K562 (cell line): Measurements from ENCODE around the gene CD22. TPM values are rescaled to one million over a fixed set of nuclear protein-coding genes. Genes with fewer than 3 reads are reported as not detected.

ENCODE experiments used
- ATAC-seq: fragments of 200-7000 bp; cut with Tn5 transposase; 3 replicates; pipeline ENCODE4 v1.9.1; 2020; ENCODE audit warnings: moderate library complexity
- BruUV-seq: library from RNA; stranded (reverse); fragments of 400-500 nt; replicated peaks from 2 replicates; lab custom pipeline; 2021; lab: Mats Ljungman, UMichigan
- CTCF ChIA-PET: fragments of 300-600 bp; formaldehyde crosslinking; extraction: SDS; loops from one replicate; lab custom pipeline; 2021; ENCODE audit warnings: low intra/inter-chr PET ratio; lab: Yijun Ruan, JAX
- POLR2A ChIA-PET: fragments of 300-600, 350-650 bp; sonication (Branson Sonifier 250); formaldehyde crosslinking; extraction: SDS; loops from one replicate; lab custom pipeline; 2021; ENCODE audit warnings: antibody characterized with exemption, inconsistent platforms; lab: Yijun Ruan, JAX
- DNase-seq, 4 experiments: peaks; one replicate each; pipeline versions ENCODE4 v3.0.0 to v3.0.0-alpha.2; 2011 to 2018; ENCODE audit warnings: low spot score in 3 of 4, mixed read lengths in 3 of 4; ENCODE audit errors: extremely low read depth in 1 of 4
- FAIRE-seq: peaks from 2 replicates; lab custom pipeline; 2011; peaks lifted over from hg19 to GRCh38; lab: Jason Lieb, UNC
- H2AFZ ChIP-seq: 2 replicates; pipeline ENCODE4 v1.6.0; 2011; ENCODE audit warnings: low read depth, low read length, control low read depth, inconsistent platforms
- H3K27ac ChIP-seq: fragments of 200-600 bp; 3 replicates; pipeline ENCODE4 v1.8.0; 2011; ENCODE audit warnings: low read depth, mild to moderate bottlenecking, control low read depth, inconsistent platforms, low read length, moderate library complexity, mixed read lengths; ENCODE audit errors: extremely low read depth
- H3K27me3 ChIP-seq, 2 experiments: fragments of 300-600 bp in 1 of 2; 2 replicates in 1 of 2; 3 replicates in 1 of 2; pipeline versions ENCODE4 v1.6.0 to v1.8.0; 2011; ENCODE audit warnings: inconsistent platforms in 2 of 2, low read length in 2 of 2, mild to moderate bottlenecking in 1 of 2, mixed read lengths in 1 of 2, moderate library complexity in 1 of 2; ENCODE audit not compliant: control insufficient read depth in 2 of 2, insufficient read depth in 2 of 2
- H3K36me3 ChIP-seq: fragments of 300-600 bp; 3 replicates; pipeline ENCODE4 v1.8.0; 2011; ENCODE audit warnings: mild to moderate bottlenecking, low read length, inconsistent platforms; ENCODE audit not compliant: control insufficient read depth, insufficient read depth
- H3K4me1 ChIP-seq, 2 experiments: fragments of 200-600 bp in 1 of 2; replicated peaks in 1 of 2; 2 replicates in 1 of 2; 3 replicates in 1 of 2; pipeline versions ENCODE4 v1.5.1 to v1.8.0; 2011; ENCODE audit warnings: inconsistent platforms in 2 of 2, low read length in 2 of 2, mild to moderate bottlenecking in 1 of 2, mixed read lengths in 1 of 2, moderate library complexity in 1 of 2; ENCODE audit not compliant: control insufficient read depth in 2 of 2, insufficient read depth in 2 of 2
- H3K4me2 ChIP-seq: 2 replicates; pipeline ENCODE4 v1.6.1; 2011; ENCODE audit warnings: low read length, control low read depth, inconsistent platforms, mixed read lengths; ENCODE audit not compliant: insufficient read depth
- H3K4me3 ChIP-seq: fragments of 200-600 bp; sonication (generic), shearing (Covaris generic); 2 replicates; pipeline ENCODE4 v1.5.1; 2016; ENCODE audit warnings: control low read depth, inconsistent platforms
- H3K79me2 ChIP-seq: fragments of 200-600 bp; 3 replicates; pipeline ENCODE4 v1.8.0; 2011; ENCODE audit warnings: low read length, inconsistent platforms; ENCODE audit not compliant: control insufficient read depth, insufficient read depth
- H3K9ac ChIP-seq, 2 experiments: 2 replicates each; pipeline versions ENCODE4 v1.6.0 to v1.6.1; 2011; ENCODE audit warnings: low read depth in 2 of 2, low read length in 2 of 2, control low read depth in 1 of 2, inconsistent platforms in 1 of 2, mild to moderate bottlenecking in 1 of 2, mixed read lengths in 1 of 2; ENCODE audit not compliant: insufficient read depth in 1 of 2
- H3K9me1 ChIP-seq: one replicate; pipeline ENCODE4 v1.6.0; 2011; ENCODE audit warnings: inconsistent platforms, mild to moderate bottlenecking, low read length, moderate library complexity; ENCODE audit not compliant: control insufficient read depth, insufficient read depth
- H3K9me3 ChIP-seq: replicated peaks from 2 replicates; pipeline ENCODE4 v1.5.1; 2011; ENCODE audit warnings: low read depth, low read length, inconsistent platforms; ENCODE audit not compliant: control insufficient read depth, insufficient read depth
- H4K20me1 ChIP-seq: replicated peaks from 2 replicates; pipeline ENCODE4 v1.6.1; 2011; ENCODE audit warnings: low read length, inconsistent platforms, mixed read lengths; ENCODE audit not compliant: control insufficient read depth, insufficient read depth
- CREM ChIP-seq: IDR thresholded peaks from 2 replicates; pipeline ENCODE4 v1.6.1; 2014; ENCODE audit warnings: antibody characterized with exemption, low read depth
- EP300 ChIP-seq: IDR thresholded peaks from 2 replicates; pipeline ENCODE4 v1.6.1; 2012; ENCODE audit warnings: low read length, improper control_type of control experiment
- GTF2E2 ChIP-seq: fragments of 200-800 bp; sonication (Bioruptor generic); IDR thresholded peaks from 2 replicates; pipeline ENCODE4 v1.6.1; 2016; ENCODE audit warnings: missing genetic modification characterization, missing compliant biosample characterization
- HDAC2 ChIP-seq: fragments of 450-650 bp; IDR thresholded peaks from 2 replicates; pipeline ENCODE4 v1.6.1; 2016; ENCODE audit warnings: mild to moderate bottlenecking
- HINFP ChIP-seq: fragments of 450-650 bp; conservative IDR thresholded peaks from 2 replicates; pipeline ENCODE4 v1.6.1; 2016; ENCODE audit warnings: missing genetic modification characterization, low read depth, mild to moderate bottlenecking, control low read depth, missing compliant biosample characterization
- KAT8 ChIP-seq: fragments of 450-650 bp; IDR thresholded peaks from 2 replicates; pipeline ENCODE4 v1.6.1; 2016; ENCODE audit warnings: low read depth, mild to moderate bottlenecking
- MTA2 ChIP-seq: fragments of 450-650 bp; IDR thresholded peaks from 2 replicates; pipeline ENCODE4 v1.6.1; 2016; ENCODE audit warnings: low read depth
- MYC ChIP-seq, 2 experiments: fragments of 250-450 bp in 1 of 2; sonication (Bioruptor Pico) in 1 of 2; IDR thresholded peaks; 2 replicates each; pipeline versions ENCODE4 v1.5.1 to v1.6.1; 2012 to 2021; ENCODE audit warnings: low read depth in 2 of 2, borderline replicate concordance in 1 of 2, improper control_type of control experiment in 1 of 2, low read length in 1 of 2, mild to moderate bottlenecking in 1 of 2, moderate library complexity in 1 of 2
- RAD21 ChIP-seq, 2 experiments: fragments of 250-450 bp in 1 of 2; fragments of 450-650 bp in 1 of 2; sonication (Bioruptor Pico) in 1 of 2; formaldehyde crosslinking in 1 of 2; IDR thresholded peaks in 1 of 2; conservative IDR thresholded peaks in 1 of 2; 2 replicates each; pipeline versions ENCODE4 v1.4.0 to v1.8.0; 2020 to 2022; ENCODE audit warnings: mild to moderate bottlenecking in 2 of 2, moderate library complexity in 1 of 2
- SMC3 ChIP-seq: conservative IDR thresholded peaks from 2 replicates; pipeline ENCODE4 v1.6.1; 2011; ENCODE audit warnings: low read depth, low read length, improper control_type of control experiment; ENCODE audit not compliant: insufficient read depth
- TBP ChIP-seq: optimal IDR thresholded peaks from 2 replicates; pipeline ENCODE3; 2011; ENCODE audit warnings: low read depth, low read length, improper control_type of control experiment
- U2AF1 ChIP-seq: fragments of 200-400 bp; formaldehyde crosslinking; optimal IDR thresholded peaks from 2 replicates; pipeline ENCODE3; 2017; ENCODE audit warnings: mild to moderate bottlenecking, low read depth, low read length, moderate library complexity
- ZNF165 ChIP-seq: fragments of 250-450 bp; sonication (Bioruptor Pico); IDR thresholded peaks from 2 replicates; pipeline ENCODE4 v1.4.0; 2020; ENCODE audit warnings: borderline replicate concordance
- ZNF655 ChIP-seq: fragments of 250-450 bp; sonication (Bioruptor Pico); IDR thresholded peaks from 2 replicates; pipeline ENCODE4 v1.5.0; 2021
- WGBS: fragments of 100-300 bp; shearing (Covaris generic); methylation state at CpG from one replicate; pipeline ENCODE4 v1.1.6; 2016; ENCODE audit warnings: low coverage, mixed read lengths; ENCODE audit not compliant: insufficient coverage; ENCODE audit errors: missing lambda C conversion rate; 5-methylcytosine and 5-hydroxymethylcytosine counted together
- in situ Hi-C: fragments of 300-500 bp; cut with MboI; formaldehyde crosslinking; loops from 4 replicates; pipeline ENCODE4 v1.15.0; 2018; ENCODE audit warnings: inconsistent platforms, mixed read lengths
- intact Hi-C: fragments of 100-400 bp; cut with micrococcal nuclease; formaldehyde crosslinking; loops from 2 replicates; pipeline ENCODE4 v1.14.2; 2022
- polyA plus RNA-seq, 8 experiments: library from polyadenylated mRNA; depleted of rRNA in 4 of 8; stranded (reverse) in 5 of 8; unstranded in 3 of 8; fragments of >200 nt; fragmentation: Nextera tagmentation in 2 of 8; fragmentation: Illumina TruSeq in 1 of 8; extraction: Ambion mirVana in 2 of 8; extraction: Trizol in 1 of 8; gene quantifications; 2 replicates each; pipeline versions ENCODE4 v1.2.1 to v1.2.3, GENCODE V29; 2011 to 2014; ENCODE audit warnings: inconsistent platforms in 1 of 8, missing spikeins in 1 of 8
- total RNA-seq, 7 experiments: library from RNA; depleted of rRNA in 6 of 7; stranded (reverse); fragments of >200 nt in 6 of 7; fragmentation: Illumina TruSeq in 2 of 7; extraction: Trizol in 2 of 7; gene quantifications; 2 replicates each; pipeline versions ENCODE4 v1.2.1 to v1.2.3, GENCODE V29; 2011 to 2021; ENCODE audit warnings: low replicate concordance in 1 of 7
- TF ChIP-seq, protein P1 (sequence below), 2 experiments: IDR thresholded peaks in 1 of 2; conservative IDR thresholded peaks in 1 of 2; 2 replicates each; pipeline ENCODE4 v1.6.1; 2016; ENCODE audit warnings: low read depth in 2 of 2, mild to moderate bottlenecking in 1 of 2, missing compliant biosample characterization in 1 of 2, missing genetic modification characterization in 1 of 2, moderate library complexity in 1 of 2

The CD22 gene
- total and polyA plus RNA-seq, 9 of the 15 experiments (the other 6 are each of a cell fraction or from before 2014, with no cell fraction given), result 0.29 to 5.0 (median 3.5) TPM

DNA sequence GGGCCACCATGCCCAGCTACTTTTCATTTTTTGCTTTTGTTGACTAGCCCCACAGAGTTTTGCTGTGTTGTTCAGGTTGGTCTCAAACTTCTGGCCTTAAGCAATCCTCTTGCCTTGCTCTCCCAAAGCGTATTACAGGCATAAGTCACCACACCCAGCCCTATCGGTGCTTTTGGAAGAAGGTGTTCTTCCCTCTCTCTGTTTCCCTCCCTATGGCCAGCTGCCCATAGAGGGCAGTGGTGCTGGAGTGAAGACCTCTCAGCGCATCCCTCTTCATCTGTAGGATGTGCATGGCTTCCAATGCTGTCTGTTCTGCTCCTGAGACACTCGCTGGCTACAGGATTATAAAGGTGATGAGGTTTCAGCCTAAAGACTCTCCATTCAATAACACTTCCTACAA lies 1.3 kb upstream of the CD22 start:
- Histone ChIP-seq H3K4me3 (no peak overlapping the region), H2AFZ (no peak overlapping the region), H3K4me1 (peaks cover 2 to 9% of the 10 kb centered on the region in 2 experiments; a peak in 4 of 5 replicates), H3K9me1 (no peaks in the 10 kb centered on the region), H3K9ac (no peak overlapping the region), H3K79me2 (no peaks in the 10 kb centered on the region), H3K9me3 (no peaks in the 10 kb centered on the region), H3K27ac (no peak overlapping the region), H3K4me2 (no peak overlapping the region), H3K27me3 (no peaks in the 10 kb centered on the region), H3K36me3 (no peaks in the 10 kb centered on the region), H4K20me1 (no peaks in the 10 kb centered on the region)
- ChIA-PET POLR2A (interaction anchor here (0.5 to 0.8 kb wide), 3 partner anchors 18 to 651 kb away, joined by 3 to 4 read pairs (median 3); no protein-coding TSS in a partner anchor), CTCF (no interaction called here)
- no TSS peak for BruUV-seq
- ATAC-seq (peak; percentile 99), FAIRE-seq (peak; percentile 94), DNase-seq (peak; percentile 45 to 78 (median 62))
- 11% methylated on average over 4 of the region's 4 CpGs for WGBS
- intact Hi-C loops, result no loop called here
- in situ Hi-C loops, result no loop called here
- TF ChIP-seq KAT8 (no peak), CREM (0 out of 2 replicates have a peak, but pooled peaks have one; percentile 25), ZNF165 (CRISPR knock-in tag) (no peak), HDAC2 (0 out of 2 replicates have a peak, but pooled peaks have one; percentile 48), MYC (IDR thresholded peaks at IDR 0.05; ENCODE audit: low read depth, low read length) (0 out of 2 replicates have a peak, but pooled peaks have one; percentile 38), MYC (CRISPR knock-in tag; IDR thresholded peaks at IDR 0.05; ENCODE audit: borderline replicate concordance, low read depth) (no peak), MTA2 (no peak), HINFP (0 out of 2 replicates have a peak, but pooled peaks have one; percentile 38), SMC3 (peak; percentile 63), TBP (peak; percentile 73), GTF2E2 (no peak), EP300 (0 out of 2 replicates have a peak, but pooled peaks have one; percentile 21), U2AF1 (no peak), RAD21 (CRISPR knock-in tag; conservative IDR thresholded peaks at IDR 0.05 in 1 of 2, IDR thresholded peaks at IDR 0.05 in 1 of 2) (peak; percentile 22 to 69; a peak in 2 of 4 replicates), ZNF655 (no peak)
- TF ChIP-seq, protein P1, sequence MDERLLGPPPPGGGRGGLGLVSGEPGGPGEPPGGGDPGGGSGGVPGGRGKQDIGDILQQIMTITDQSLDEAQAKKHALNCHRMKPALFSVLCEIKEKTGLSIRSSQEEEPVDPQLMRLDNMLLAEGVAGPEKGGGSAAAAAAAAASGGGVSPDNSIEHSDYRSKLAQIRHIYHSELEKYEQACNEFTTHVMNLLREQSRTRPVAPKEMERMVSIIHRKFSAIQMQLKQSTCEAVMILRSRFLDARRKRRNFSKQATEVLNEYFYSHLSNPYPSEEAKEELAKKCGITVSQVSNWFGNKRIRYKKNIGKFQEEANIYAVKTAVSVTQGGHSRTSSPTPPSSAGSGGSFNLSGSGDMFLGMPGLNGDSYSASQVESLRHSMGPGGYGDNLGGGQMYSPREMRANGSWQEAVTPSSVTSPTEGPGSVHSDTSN (CRISPR knock-in tag; IDR thresholded peaks at IDR 0.05; ENCODE audit: low read depth), result no peak
- TF ChIP-seq, protein P1 (tag; conservative IDR thresholded peaks at IDR 0.05; ENCODE audit: low read depth), result no peak
